Mononuclear cell (primary cell): ENCODE measurements around the gene NIN. TPM values are rescaled to one million over a fixed set of nuclear protein-coding genes. Genes with fewer than 3 reads are reported as not detected.

Experiments
- H3K27me3 ChIP-seq: 2 replicates; pipeline ENCODE4 v1.6.0; 2011; ENCODE audit warnings: low read length, control low read depth; ENCODE audit not compliant: insufficient read depth
- H3K4me1 ChIP-seq: 2 replicates; pipeline ENCODE4 v1.5.1; 2011; ENCODE audit warnings: mild to moderate bottlenecking, low read length, control low read depth; ENCODE audit not compliant: insufficient read depth
- H3K4me3 ChIP-seq: 2 replicates; pipeline ENCODE4 v1.5.1; 2011; ENCODE audit warnings: mild to moderate bottlenecking, low read length, moderate library complexity
- H3K9me3 ChIP-seq: 2 replicates; pipeline ENCODE4 v1.5.1; 2011; ENCODE audit warnings: low read depth, mild to moderate bottlenecking, control low read depth, low read length
- total RNA-seq: library from RNA; depleted of rRNA; stranded (reverse); fragments of >200 nt; gene quantifications from one replicate; pipeline ENCODE4 v1.2.3, GENCODE V29; 2012

NIN gene
- total RNA-seq, 1 donor = 119 TPM

DNA sequence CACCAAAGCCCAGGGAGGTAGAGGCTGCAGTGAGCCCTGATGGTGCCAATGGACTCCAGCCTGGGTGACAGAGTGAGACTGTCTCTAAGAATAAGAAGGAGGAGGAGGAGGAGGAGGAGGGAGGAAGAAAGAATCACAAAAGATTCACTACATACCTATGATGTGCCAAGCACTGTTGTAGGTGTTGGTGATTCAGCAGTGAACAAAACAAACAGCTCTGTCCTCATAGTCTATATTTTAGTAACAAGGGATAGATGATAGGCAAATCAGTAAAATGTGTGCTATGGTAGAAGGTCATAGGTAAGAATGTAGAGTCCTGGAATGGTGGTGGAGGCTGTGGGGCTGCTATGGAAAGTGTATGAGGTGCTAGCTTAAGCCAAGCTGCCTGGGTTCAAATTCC lies 22.9 kb upstream of the NIN start:
- Histone ChIP-seq H3K27me3 (no peaks in the 10 kb centered on the region), H3K4me1 (peaks cover 5% of the 10 kb centered on the region), H3K9me3 (no peaks in the 10 kb centered on the region), H3K4me3 (no peak overlapping the region)

DNA sequence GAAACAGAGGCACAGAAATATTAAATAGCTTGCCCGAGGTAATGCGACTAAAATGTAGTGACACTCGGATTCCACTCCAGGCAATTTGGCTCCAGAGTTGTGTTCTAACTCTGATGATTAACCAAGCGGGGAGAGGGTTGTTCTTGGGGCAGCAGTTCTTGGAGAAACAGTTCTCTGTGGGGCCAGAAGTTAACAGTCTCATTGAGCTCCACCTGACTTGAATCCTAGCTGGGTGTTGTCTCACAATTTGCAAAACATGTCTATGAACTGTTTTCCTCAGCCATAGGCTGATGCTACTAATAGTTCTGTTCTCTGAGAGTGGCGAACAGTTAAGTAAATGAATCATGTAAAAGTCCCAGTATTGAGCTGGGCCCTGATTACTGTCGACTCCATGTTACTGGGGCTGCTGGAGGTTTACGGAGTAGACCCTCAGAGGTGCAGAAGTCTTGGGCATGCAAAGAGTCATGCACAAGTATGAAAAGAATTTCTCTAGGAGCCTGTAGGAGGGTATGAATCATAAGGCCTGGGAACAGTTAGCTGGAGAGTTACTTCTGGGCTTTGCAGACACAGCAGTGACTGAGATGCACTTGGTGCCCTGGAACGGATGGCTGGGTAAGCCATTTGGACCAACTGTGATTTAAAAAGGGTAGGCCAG lies 15.4 kb upstream of the NIN start:
- Histone ChIP-seq H3K4me1 (no peaks in the 10 kb centered on the region), H3K27me3 (no peaks in the 10 kb centered on the region), H3K9me3 (no peaks in the 10 kb centered on the region), H3K4me3 (no peak overlapping the region)

DNA sequence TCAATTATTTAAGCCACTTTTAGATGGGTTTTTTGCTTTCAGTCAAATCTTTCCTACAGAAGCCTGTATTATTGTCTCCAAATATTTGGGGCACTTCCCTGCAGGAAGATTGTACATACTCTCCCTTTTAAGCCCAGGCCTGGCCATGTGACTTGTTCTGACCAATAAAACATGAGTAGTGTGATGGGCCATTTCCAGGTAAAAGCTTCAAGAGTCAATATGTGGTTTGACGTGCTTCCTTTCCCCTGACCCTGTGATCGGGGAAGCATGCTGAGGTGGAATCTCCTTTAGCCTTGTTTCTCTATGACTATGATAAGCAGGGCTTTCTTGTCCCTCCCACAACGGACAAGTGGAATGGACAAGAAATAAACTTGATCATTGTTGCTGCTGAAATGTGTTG lies 14.2 kb upstream of the NIN start:
- H3K9me3 ChIP-seq = no peaks in the 10 kb centered on the region
- H3K4me1 ChIP-seq = no peaks in the 10 kb centered on the region
- no peak overlapping the region for H3K4me3 ChIP-seq
- H3K27me3 ChIP-seq = no peaks in the 10 kb centered on the region

DNA sequence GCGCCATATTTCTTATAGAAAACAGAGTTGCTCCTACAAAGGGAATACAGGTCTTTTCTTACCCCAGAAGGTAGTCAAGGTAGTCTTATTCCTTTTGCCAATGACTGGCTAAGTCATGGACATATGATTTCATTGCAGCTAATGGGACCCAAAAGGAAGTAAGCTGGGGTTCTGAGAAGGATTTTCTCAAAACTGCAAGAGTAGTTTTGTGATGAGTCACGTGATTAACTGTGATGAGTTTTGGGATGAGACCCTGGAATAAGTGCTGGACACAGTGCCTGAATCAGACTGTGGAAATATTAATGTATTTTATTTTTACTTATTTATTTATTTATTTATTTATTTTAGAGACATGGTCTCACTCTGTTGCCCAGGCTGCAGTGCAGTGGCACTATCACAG lies 13.4 kb upstream of the NIN start:
- H3K9me3 ChIP-seq = no peaks in the 10 kb centered on the region
- no peak overlapping the region for H3K4me3 ChIP-seq
- no peaks in the 10 kb centered on the region for H3K27me3 ChIP-seq
- H3K4me1 ChIP-seq = no peaks in the 10 kb centered on the region

DNA sequence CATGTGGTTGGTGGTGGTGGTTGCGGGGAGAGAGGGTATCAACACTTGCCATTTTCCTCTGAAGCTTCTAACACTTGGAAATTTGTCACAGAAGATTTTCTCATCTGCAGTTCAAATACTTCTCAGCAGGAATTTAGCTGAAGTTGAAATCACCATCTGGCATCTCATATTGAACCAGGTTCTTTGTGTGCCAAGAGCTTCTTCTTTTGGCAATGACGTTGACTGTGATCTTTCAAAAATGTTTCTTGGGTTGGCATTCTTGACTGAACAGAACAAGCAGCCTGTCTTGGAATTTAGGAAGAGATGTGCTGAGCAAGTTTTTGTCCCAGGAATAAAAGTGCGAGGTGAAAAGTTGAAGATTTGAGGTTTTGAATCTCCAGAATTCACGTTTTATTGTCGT lies 8.7 kb upstream of the NIN start:
- Histone ChIP-seq H3K4me1 (peaks cover 13% of the 10 kb centered on the region), H3K27me3 (no peaks in the 10 kb centered on the region), H3K4me3 (no peak overlapping the region), H3K9me3 (no peaks in the 10 kb centered on the region)

DNA sequence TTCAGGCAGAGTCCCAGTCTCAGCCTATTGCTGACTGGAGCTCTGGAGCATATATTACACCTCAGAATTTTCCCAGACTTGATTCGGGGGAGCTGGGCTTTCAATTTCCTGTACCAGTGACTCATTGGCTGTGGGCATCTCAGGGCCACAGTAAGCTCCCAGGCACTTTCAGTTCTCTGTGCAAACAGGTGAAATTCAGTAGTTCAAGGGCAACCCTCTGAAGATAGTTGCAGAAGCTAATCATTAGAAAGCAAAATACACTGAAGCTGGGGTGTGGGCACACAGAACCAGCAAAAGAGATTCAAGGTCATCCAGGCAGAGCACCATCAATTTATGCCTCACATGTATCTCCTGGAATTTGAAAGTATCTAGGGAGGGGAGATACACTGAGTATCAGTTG lies 8.1 kb upstream of the NIN start:
- Histone ChIP-seq H3K4me1 (peaks cover 14% of the 10 kb centered on the region), H3K9me3 (no peaks in the 10 kb centered on the region), H3K27me3 (no peaks in the 10 kb centered on the region), H3K4me3 (no peak overlapping the region)

- Histone ChIP-seq H3K4me3 (no peak overlapping the region), H3K9me3 (no peaks in the 10 kb centered on the region)
Measured at GRCh38 chr14:50837850-50838470, 7.0 kb upstream of the NIN start.

DNA sequence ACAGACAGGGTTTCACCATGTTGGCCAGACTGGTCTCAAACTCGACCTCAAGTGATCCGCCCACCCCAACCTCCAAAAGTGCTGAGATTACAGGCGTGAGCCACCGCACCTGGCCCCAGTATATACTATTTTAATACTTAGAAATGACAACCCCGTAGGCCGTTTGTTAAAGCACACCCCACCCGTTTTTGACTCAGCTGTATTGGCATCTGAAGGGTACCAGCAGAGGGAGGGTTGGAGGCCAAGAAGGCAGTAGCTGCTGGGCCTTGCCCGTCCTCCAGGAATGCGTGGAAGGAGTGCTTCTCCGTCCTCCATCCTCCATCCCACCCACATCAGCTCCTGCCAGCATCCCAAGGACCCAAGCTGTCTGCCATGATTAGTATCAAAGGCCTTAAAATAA lies 6.3 kb upstream of the NIN start:
- peaks cover 14% of the 10 kb centered on the region for H3K4me1 ChIP-seq
- H3K4me3 ChIP-seq = no peak overlapping the region
- no peaks in the 10 kb centered on the region for H3K9me3 ChIP-seq
- no peaks in the 10 kb centered on the region for H3K27me3 ChIP-seq

More at GRCh38 chr14:50837850-50838470, 7.0 kb upstream of the NIN start:
- peaks cover 14% of the 10 kb centered on the region for H3K4me1 ChIP-seq
- no peaks in the 10 kb centered on the region for H3K27me3 ChIP-seq

DNA sequence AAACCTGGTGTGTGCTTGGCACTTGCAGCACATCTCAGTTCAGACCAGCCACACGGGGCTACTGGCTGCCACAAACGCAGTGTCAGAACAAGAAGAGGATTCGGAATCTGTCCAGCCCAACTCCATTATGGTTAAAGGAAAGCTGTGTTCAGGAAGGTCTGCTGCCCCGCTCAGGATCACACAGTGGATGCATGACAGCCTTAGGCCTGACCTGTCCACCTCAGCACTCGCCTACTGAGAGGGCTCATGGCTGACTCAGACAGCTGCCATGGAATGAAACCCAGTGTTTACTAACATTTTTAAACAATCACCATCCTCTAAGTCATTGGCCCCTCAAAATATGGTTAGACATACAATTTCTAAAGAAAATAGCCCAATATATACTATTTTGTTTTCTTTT lies 5.6 kb upstream of the NIN start:
- no peaks in the 10 kb centered on the region for H3K27me3 ChIP-seq
- peaks cover 21% of the 10 kb centered on the region for H3K4me1 ChIP-seq
- no peak overlapping the region for H3K4me3 ChIP-seq
- no peaks in the 10 kb centered on the region for H3K9me3 ChIP-seq

DNA sequence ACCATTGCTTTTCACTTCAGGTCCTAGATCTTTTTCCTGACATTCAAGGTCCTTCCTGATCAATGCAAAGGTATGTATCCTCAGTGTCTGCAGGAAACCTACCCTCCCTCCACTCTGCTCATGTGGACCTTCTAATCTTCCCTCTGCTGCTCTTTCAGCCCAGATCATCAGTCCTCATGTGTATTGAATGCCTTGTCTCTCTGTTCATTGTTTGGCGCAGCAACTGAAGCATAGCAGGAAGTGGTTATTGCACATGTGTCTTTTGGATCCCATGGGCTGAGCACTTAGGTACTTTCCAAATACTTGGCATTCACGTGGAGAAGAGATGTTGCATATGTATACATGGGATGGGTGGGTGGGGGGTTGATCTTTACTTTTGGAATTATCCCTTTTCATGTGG lies 4.3 kb upstream of the NIN start:
- Histone ChIP-seq H3K27me3 (no peaks in the 10 kb centered on the region), H3K4me3 (no peak overlapping the region), H3K9me3 (no peaks in the 10 kb centered on the region), H3K4me1 (peaks cover 22% of the 10 kb centered on the region)

GRCh38 chr14:50834802-50835276 lies 3.9 kb upstream of the NIN start:
- Histone ChIP-seq H3K9me3 (no peaks in the 10 kb centered on the region), H3K4me3 (no peak overlapping the region), H3K27me3 (no peaks in the 10 kb centered on the region), H3K4me1 (peaks cover 24% of the 10 kb centered on the region)

DNA sequence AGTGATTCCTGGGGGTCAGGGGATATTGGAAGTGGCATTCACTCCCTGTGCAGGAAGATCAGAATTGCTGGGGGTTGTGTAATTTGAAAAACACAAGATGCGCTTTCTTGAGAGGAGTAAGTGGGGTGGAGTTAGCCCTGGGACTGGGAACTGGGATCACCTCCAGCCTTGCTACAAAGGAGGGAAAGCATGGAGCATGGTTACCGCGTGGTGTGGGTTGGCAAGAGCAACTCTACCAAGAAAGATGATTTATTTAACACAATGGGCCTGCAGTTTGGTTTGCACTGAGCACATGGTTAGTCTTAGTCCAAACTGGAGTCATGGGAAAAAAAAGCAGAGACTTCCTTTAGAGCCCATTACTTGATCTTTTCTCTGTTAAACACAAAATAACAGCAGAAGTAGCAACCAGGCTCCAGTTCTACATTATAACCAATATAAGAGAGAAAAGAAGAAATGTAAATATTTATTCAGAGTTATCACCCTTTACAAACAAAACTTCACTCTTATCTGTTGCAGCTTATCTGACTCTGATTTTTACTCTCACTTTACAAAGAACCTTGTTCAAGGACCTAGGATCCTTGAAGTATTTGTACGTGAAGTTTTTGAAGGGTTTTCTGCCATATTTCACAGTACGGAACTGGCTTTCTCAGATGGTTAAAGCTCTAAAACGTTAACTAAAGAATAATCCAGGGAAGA lies 2.1 kb upstream of the NIN start:
- Histone ChIP-seq H3K27me3 (no peaks in the 10 kb centered on the region), H3K4me3 (no peak overlapping the region), H3K9me3 (no peaks in the 10 kb centered on the region), H3K4me1 (peaks cover 42% of the 10 kb centered on the region)

GRCh38 chr14:50831726-50832168 lies 785 bp upstream of the NIN start:
- Histone ChIP-seq H3K27me3 (no peaks in the 10 kb centered on the region), H3K4me3 (peak overlapping the region; percentile 79), H3K4me1 (peaks cover 52% of the 10 kb centered on the region), H3K9me3 (no peaks in the 10 kb centered on the region)

GRCh38 chr14:50830044-50830931 lies 674 bp downstream of the NIN start:
- no peaks in the 10 kb centered on the region for H3K27me3 ChIP-seq
- peaks cover 59% of the 10 kb centered on the region for H3K4me1 ChIP-seq
- H3K4me3 ChIP-seq = peak overlapping the region; percentile 79
- no peaks in the 10 kb centered on the region for H3K9me3 ChIP-seq
